HG03139 (cell line): ENCODE data around the gene BNC2.

Experiments
- ATAC-seq: cut with Tn5 transposase; IDR thresholded peaks from one replicate; pipeline ENCODE4 v1.9.1; 2021; ENCODE audit not compliant: unreplicated experiment

BNC2 gene

DNA sequence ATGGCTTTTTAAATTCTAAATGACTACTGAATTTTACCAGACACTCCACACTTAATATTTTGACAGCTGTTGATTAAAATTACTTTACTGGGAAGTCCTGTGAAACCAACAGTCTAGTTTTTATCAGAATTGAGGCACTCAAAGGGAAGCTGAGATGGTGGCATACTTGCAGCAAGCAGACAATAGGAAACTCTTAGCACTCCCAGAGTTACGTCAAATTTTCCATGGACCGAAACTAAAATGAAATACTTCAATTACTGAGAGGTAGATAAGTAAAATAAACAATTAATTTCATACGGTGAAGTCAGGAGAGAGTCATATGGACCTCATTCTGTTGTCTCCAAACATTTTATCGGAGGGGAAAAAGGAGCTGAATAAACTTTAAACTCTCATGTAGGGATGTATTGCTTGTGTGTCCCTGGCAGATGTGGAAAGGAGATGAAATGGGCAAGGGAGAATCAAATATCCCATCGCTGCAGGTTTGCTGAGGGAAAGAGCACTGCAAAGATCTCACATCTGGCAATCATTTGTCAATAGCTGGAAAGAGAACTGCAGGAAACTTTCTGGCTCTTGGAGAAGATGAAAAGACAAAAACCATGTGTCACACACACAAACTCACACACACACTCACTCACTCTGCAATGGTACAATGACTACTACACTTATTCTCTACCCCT is 189.4 kb downstream of the BNC2 start:
- no peak for ATAC-seq

GRCh38 chr9:16680541-16680940 is 189.9 kb downstream of the BNC2 start:
- no peak for ATAC-seq

DNA sequence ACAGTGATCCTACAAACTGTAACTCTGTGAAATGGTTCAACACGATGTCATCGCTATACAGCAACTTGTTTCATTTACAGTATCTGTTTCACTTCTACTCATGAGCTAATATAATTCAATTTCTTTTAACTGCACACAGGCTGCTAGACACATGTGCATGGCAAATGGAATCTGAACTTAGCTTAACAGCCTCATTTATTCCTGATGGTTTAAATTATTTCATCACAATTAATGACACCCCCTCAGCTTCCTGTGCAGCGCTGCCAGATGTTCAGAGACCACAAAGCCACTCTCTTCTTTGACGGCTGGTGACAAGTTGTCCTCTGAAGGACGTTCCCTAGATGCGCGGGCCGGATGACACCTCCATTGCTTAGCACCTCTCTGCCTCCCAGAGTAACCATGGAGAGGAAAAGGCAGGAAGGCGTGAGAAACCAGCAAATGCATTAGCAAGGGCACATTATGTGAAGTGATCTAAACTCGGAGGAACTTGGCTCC is 191.1 kb downstream of the BNC2 start:
- no peak for ATAC-seq

GRCh38 chr9:16676519-16676918 is 194.0 kb downstream of the BNC2 start:
- ATAC-seq = no peak

- ATAC-seq = no peak
These were observed 195.3 kb downstream of the BNC2 start for GRCh38 chr9:16675131-16675530.

DNA sequence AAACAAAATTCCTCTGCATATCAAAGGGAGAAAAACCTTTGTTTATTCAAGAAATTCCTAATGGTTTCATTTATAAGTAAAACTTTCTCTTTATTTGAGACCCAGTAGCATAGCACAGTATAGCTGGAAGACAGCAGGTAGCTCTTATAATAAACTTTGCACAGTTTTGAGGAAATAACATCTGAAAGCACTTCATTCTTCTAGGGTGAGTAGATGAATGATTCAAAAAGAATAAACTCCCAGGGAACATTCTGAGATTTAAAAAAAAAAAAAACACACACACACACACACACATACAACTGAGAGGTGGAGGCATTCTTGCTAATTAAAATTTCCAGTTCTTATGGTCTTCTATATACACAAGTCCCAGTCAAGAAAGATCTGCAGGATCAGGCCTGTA is 197.3 kb downstream of the BNC2 start:
- no peak for ATAC-seq

- no peak for ATAC-seq
These were observed 198.0 kb downstream of the BNC2 start for GRCh38 chr9:16672501-16672900.

DNA sequence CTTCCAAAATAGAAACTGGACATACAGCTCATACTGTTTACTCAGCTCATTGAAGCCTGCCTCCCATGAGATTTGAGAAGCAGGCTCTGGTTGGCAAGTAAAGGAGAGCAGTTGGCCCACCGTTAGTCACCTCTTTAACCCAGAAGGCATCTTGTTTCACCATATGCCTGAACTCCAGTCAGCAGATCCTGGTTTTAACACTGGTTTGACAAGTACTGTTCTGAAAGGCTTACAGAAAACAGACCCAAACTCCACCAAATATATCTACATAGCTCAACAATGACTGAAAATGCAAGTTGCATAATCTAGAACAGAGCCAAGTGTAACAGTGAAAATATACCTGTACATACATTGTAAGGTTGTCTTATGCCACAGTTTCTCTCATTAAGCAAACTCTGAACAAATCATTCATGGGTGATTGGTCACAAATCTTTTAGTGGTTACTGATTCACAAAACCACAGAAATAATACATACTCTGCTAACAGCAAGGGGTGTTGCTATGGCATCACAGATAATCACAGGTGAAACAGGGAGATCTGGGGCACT is 198.8 kb downstream of the BNC2 start:
- no peak for ATAC-seq

GRCh38 chr9:16670791-16671190 is 199.7 kb downstream of the BNC2 start:
- ATAC-seq = no peak

DNA sequence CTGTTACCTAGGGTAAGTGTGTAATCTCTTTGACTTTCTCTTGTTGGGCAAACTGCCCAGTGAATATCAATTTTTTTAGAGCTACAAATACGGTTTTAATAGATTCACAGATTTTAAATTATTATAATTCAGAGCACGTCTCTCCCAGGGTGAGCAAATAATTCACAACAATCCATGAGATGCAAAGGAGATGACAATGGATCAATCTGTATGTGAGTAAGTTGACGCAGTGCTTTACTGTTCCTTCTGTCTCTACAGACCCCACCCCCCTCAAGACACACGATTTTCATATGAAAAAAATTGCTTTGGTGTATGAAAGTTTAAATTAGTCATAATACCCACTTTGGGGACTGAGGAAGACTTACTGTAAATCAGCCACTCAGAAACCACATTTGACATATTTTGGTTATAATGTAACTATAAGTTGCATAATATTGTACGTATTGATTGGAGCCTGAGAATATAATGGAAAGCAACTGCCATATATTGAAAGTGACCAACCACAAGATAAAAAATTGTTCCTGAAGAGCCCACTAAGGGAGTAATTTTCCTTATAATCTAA is 201.7 kb downstream of the BNC2 start:
- no peak for ATAC-seq

DNA sequence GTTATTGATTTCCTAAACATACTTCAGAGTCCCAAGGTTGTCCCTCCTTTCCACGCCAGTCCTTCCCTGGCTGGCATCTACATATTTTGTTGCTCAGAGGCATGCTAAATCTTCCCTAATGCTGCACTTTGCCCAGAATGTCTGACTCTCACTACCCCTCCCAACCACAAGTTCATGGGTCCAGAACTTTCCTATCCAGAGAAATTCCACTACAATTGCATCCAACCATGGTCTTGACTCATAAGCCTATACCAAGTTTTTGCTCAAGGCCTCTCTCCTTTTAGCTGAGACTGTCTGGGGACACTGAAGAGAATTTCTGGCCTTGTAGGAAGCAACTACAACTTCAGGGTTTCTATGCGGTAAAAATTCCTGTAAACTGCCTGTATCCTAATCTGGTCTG is 206.3 kb downstream of the BNC2 start:
- ATAC-seq = no peak

GRCh38 chr9:16661816-16662215 is 208.7 kb downstream of the BNC2 start:
- ATAC-seq = no peak

GRCh38 chr9:16659096-16659495 is 211.4 kb downstream of the BNC2 start:
- ATAC-seq = no peak

DNA sequence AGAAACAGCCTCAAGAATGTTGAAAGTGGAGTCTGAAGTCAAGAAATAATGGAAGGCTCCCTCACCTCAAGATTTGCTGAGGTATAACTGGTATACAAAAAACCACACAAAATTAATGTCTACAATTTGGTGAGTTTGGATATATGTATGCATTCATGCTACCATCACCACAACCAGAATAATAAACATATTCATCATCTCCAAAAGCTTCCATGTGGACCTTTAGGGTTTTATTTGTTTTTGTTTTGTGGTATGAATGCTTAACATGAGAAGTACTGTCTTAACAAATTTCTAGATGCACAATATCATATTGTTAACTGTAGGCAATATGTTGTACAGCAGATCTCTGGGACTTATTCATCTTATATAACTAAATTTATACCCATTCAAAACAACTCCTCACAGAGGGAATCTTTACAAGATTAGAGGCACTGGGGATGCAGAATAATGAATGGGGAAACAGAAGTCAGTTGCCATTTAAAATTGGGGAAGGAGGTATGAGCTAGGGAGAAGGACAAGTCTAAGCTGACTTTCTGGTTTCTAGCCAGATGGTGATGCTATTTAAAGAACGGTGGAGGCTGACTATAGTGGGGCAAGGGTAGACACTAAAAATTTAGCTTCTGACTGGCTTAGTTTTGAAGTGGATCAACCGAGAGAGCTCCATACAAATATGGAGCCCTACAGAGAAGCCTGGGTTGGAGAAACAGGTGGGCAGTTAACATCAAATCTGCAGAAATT is 213.9 kb downstream of the BNC2 start:
- ATAC-seq = no peak

- no peak for ATAC-seq
These were observed 215.8 kb downstream of the BNC2 start for GRCh38 chr9:16654596-16655126.

GRCh38 chr9:16653491-16654399 is 216.7 kb downstream of the BNC2 start:
- ATAC-seq = no peak

- no peak for ATAC-seq
These were observed 217.9 kb downstream of the BNC2 start for GRCh38 chr9:16652582-16652981.

DNA sequence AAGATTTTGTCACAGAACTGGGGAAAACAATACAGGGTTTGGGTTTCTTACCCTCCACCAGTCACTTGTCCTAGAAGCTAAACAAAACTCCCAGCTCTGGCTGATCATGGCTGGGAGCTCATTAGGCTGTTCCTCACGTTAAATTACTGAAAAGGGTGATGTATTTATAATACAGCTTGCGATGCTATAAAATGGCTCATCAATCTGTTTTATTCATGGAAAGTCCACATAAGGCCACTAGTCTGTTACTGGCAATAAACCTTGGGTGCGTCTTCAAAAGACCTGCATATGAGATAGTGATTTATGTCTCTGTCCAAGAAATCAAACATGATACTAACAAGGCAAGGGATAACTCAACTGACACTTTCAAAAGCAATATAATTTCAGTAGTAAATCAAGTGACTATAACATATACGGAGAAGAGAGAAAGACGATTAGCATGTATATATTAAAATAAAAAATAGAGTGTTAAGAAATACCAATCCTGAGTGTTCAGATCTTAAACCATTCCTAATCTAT is 219.0 kb downstream of the BNC2 start:
- ATAC-seq = no peak

DNA sequence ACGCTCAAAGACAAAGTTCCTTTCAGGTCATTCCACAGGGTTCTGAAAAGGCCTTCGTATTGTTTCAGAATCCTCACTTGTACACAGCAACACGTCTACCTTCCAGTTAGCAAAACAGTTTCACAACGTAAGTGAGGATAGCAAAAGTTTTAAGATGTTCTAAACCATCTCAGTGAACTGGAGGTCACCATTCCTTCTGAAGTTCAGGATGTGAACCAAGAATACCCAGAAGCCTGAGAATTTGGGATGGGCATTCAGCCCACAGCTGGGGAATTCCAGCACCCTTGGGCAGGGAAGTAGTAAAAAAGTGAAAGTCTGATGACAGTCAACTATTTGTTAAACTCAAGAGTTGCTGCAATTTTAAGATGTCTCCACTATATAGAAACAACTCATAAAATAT is 224.5 kb downstream of the BNC2 start:
- ATAC-seq = no peak

DNA sequence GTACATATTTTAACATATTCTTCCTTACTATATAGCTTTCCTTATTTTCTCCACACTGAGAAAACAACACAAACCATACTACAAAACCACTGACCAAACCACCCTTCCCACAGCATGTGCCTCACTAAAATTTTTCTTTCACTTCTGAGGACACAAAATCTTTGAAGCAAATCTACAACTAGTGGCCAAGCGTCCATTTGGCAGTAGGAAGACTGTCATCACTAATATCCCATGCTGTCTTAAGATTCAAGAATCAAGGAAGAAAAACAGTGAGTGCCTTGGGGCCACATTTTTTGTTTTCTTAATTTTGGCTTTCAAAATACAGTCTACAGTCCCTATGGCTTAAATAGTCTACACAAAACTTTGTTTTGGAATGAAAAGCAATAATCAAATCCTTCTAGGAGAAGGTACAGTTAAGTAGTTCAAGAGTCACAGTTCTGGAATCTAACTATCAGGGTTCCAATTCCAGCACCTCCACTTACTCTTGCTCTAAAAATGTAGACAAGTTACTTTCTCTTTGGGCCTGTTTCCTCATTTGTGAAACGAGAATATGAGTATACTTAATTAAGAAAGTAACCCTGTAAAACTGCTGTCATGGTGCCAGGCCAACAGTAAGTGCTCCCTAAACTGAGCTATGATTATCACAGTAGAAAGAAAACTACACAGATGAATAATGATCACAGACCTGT is 227.9 kb downstream of the BNC2 start:
- ATAC-seq = no peak
